Panc1 (cell line): Measurements from ENCODE around the gene ADTRP. TPM values are rescaled to one million over a fixed set of nuclear protein-coding genes. Genes with fewer than 3 reads are reported as not detected.

Experiments used
- ATAC-seq: fragments of 200-7000 bp; cut with Tn5 transposase; 2 replicates; pipeline ENCODE4 v1.9.1; 2020; ENCODE audit warnings: mild to moderate bottlenecking, moderate library complexity
- BruUV-seq: library from RNA; stranded (reverse); fragments of 400-500 nt; replicated peaks from 2 replicates; lab custom pipeline; 2021; lab: Mats Ljungman, UMichigan
- CTCF ChIA-PET: fragments of 300-600 bp; sonication (Branson Sonifier 250); formaldehyde crosslinking; loops from one replicate; lab custom pipeline; 2022; ENCODE audit warnings: antibody characterized with exemption; lab: Charles Lee
- POLR2A ChIA-PET: fragments of 300-600 bp; sonication (Branson Sonifier 250); formaldehyde crosslinking; loops from one replicate; lab custom pipeline; 2022; ENCODE audit warnings: antibody characterized with exemption; lab: Charles Lee
- DNase-seq: peaks from one replicate; pipeline ENCODE4 v3.0.0-alpha.2; 2010; ENCODE audit warnings: low read depth, low spot score
- H3K27ac ChIP-seq: 2 replicates; pipeline ENCODE4 v1.5.1; 2011; ENCODE audit warnings: mild to moderate bottlenecking, low read length, inconsistent platforms
- H3K27me3 ChIP-seq: fragments of 200-500 bp; sonication (Bioruptor generic); 2 replicates; pipeline ENCODE4 v1.6.0; 2014; ENCODE audit warnings: low read length, inconsistent platforms; ENCODE audit not compliant: control insufficient read depth, insufficient read depth
- H3K36me3 ChIP-seq: fragments of 200-500 bp; sonication (Bioruptor generic); 2 replicates; pipeline ENCODE4 v1.5.1; 2014; ENCODE audit warnings: inconsistent platforms, mild to moderate bottlenecking, low read length, moderate library complexity; ENCODE audit not compliant: control insufficient read depth, insufficient read depth
- H3K4me1 ChIP-seq: 2 replicates; pipeline ENCODE4 v1.5.1; 2011; ENCODE audit warnings: inconsistent platforms, mild to moderate bottlenecking, low read length, moderate library complexity; ENCODE audit not compliant: control insufficient read depth, insufficient read depth
- H3K4me3 ChIP-seq, 2 experiments: 2 replicates each; pipeline ENCODE4 v1.5.1; 2011 to 2012; ENCODE audit warnings: low read depth in 2 of 2, low read length in 2 of 2, mild to moderate bottlenecking in 2 of 2, inconsistent platforms in 1 of 2, moderate library complexity in 1 of 2
- H3K9me3 ChIP-seq: fragments of 200-500 bp; sonication (Bioruptor generic); 2 replicates; pipeline ENCODE4 v1.5.1; 2014; ENCODE audit warnings: low read depth, mild to moderate bottlenecking, inconsistent platforms, low read length, moderate library complexity; ENCODE audit not compliant: control insufficient read depth, insufficient read depth
- CTCF ChIP-seq: fragments of 450-650 bp; IDR thresholded peaks from 2 replicates; pipeline ENCODE4 v1.5.1; 2017; ENCODE audit warnings: mild to moderate bottlenecking
- POLR2AphosphoS5 ChIP-seq: IDR thresholded peaks from 2 replicates; pipeline ENCODE4 v1.6.1; 2012; ENCODE audit warnings: mild to moderate bottlenecking, low read depth, low read length, moderate library complexity
- REST ChIP-seq, 2 experiments: IDR thresholded peaks; 2 replicates each; pipeline ENCODE4 v1.6.1; 2011 to 2012; ENCODE audit warnings: low read depth in 2 of 2, control low read depth in 1 of 2, low read length in 1 of 2, mild to moderate bottlenecking in 1 of 2, moderate library complexity in 1 of 2; ENCODE audit not compliant: insufficient read depth in 1 of 2
- SIN3A ChIP-seq: IDR thresholded peaks from 2 replicates; pipeline ENCODE4 v1.6.1; 2012; ENCODE audit warnings: low read depth, mild to moderate bottlenecking, low read length, moderate library complexity, borderline replicate concordance; ENCODE audit not compliant: insufficient read depth
- TCF7L2 ChIP-seq: IDR thresholded peaks from 2 replicates; pipeline ENCODE4 v1.6.1; 2011; ENCODE audit warnings: mild to moderate bottlenecking, low read depth, low read length, inconsistent platforms
- in situ Hi-C: cut with HindIII; loops from 2 replicates; pipeline ENCODE4 v1.10.0; 2016; ENCODE audit warnings: low sequenced_read_pairs, low pct_unique_long_range_greater_than_20kb
- intact Hi-C: fragments of 100-400 bp; cut with micrococcal nuclease; formaldehyde crosslinking; loops from one replicate; pipeline ENCODE4 v1.10.0; 2022; ENCODE audit not compliant: unreplicated experiment
- total RNA-seq: library from RNA; stranded (reverse); gene quantifications from one replicate; pipeline ENCODE4 v1.2.1, GENCODE V29; 2021; ENCODE audit not compliant: unreplicated experiment

ADTRP gene
- total RNA-seq, 1 experiment from 2014 or later: not detected

- ATAC-seq: no peak
- no peak overlapping the region for H3K27ac ChIP-seq
- ChIA-PET POLR2A (no interaction called here), CTCF (no interaction called here)
- no peaks in the 10 kb centered on the region for H3K9me3 ChIP-seq
- no peak for DNase-seq
- TF ChIP-seq POLR2AphosphoS5 (no peak), TCF7L2 (no peak), SIN3A (no peak)
- H3K4me1 ChIP-seq: no peaks in the 10 kb centered on the region
- no TSS peak for BruUV-seq
- intact Hi-C loops (no loop called here), in situ Hi-C loops (no loop called here)
- no peak overlapping the region for H3K4me3 ChIP-seq
- H3K36me3 ChIP-seq: no peaks in the 10 kb centered on the region
- no peaks in the 10 kb centered on the region for H3K27me3 ChIP-seq
Observed at GRCh38 chr6:11747021-11747420, 31.6 kb downstream of the ADTRP start.

GRCh38 chr6:11744753-11745152 is 33.9 kb downstream of the ADTRP start:
- POLR2A ChIA-PET: no interaction called here
- Histone ChIP-seq H3K4me3 (no peak overlapping the region), H3K36me3 (no peaks in the 10 kb centered on the region), H3K9me3 (no peaks in the 10 kb centered on the region), H3K27me3 (no peaks in the 10 kb centered on the region), H3K4me1 (no peaks in the 10 kb centered on the region), H3K27ac (no peak overlapping the region)
- BruUV-seq: no TSS peak
- TF ChIP-seq CTCF: no peak
- TF ChIP-seq TCF7L2: no peak
- TF ChIP-seq POLR2AphosphoS5: no peak
- TF ChIP-seq SIN3A: no peak
- TF ChIP-seq REST (IDR thresholded peaks at IDR 0.05; ENCODE audit: insufficient read depth in 1 of 2, low read depth in 2 of 2, low read length in 1 of 2): no peak
- in situ Hi-C loops (no loop called here), intact Hi-C loops (no loop called here)
- CTCF ChIA-PET: no interaction called here
- ATAC-seq (no peak), DNase-seq (no peak)

GRCh38 chr6:11744101-11744500 is 34.5 kb downstream of the ADTRP start:
- ATAC-seq: no peak
- TF ChIP-seq SIN3A (no peak), CTCF (no peak), TCF7L2 (no peak), POLR2AphosphoS5 (no peak), REST (IDR thresholded peaks at IDR 0.05; ENCODE audit: insufficient read depth in 1 of 2, low read depth in 2 of 2, low read length in 1 of 2) (no peak)
- POLR2A ChIA-PET: no interaction called here
- H3K9me3 ChIP-seq: no peaks in the 10 kb centered on the region
- intact Hi-C loops: no loop called here
- DNase-seq: no peak
- CTCF ChIA-PET: no interaction called here
- in situ Hi-C loops: no loop called here
- no peaks in the 10 kb centered on the region for H3K27me3 ChIP-seq
- no TSS peak for BruUV-seq
- no peaks in the 10 kb centered on the region for H3K36me3 ChIP-seq
- no peak overlapping the region for H3K27ac ChIP-seq
- no peaks in the 10 kb centered on the region for H3K4me1 ChIP-seq
- no peak overlapping the region for H3K4me3 ChIP-seq
